ENCODE data around the gene KEAP1.
A peak's percentile ranks its signal among the peaks of the same experiment; 100 is the strongest.
"Not testable (repeated sequence)": the region's sequence is repeated elsewhere in the genome, so short reads cannot be mapped to it uniquely, and the experiment has no call there.

KEAP1 gene

DNA sequence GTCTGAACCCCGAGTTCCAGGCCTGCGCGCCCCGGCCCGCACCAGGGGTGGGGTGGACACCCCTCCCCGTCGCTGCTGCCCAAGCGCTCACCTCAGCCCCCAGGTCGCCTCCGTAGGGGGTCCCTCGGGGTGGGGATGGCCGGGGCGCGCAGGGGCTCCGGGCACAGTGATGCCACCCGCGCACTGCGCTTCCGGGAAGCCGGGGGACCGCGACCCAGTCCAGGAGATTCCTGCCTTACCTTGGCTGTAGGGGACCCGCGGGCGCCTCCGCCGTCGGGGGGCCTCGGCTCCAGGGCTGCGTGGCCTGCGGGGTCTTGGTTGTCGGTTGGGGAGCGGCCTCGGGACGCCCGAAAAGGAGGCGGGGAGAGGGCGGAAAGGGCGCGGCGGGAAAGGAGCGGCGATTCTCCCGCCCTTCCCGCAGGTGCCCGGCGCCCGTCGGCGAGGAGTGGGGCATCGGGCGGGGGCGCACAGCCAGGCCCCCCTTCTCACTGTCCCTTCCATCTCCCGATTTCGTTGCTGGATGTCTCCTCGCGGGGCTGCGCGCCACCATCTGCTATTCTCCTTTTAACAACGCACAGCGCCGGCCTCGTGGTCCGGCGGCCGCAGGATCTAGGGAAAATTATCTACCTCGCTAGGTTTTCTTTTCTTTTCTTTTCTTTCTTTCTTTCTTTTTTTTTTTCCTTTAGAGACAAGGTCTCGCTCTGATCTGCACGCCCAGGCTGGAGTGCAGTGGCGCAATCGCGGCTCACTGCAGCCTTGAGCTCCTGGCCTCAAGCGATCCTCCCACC lies at the start of gene KEAP1:
Gene KEAP1, minus strand, starts transcription at position 355 of the 788 bp plus-strand sequence. CDS start 3,323 bp downstream, outside the sequence.
- Histone ChIP-seq H3K4me3 (ENCODE audit: low read depth, low read length) (peak within 1 kb of the TSS; percentile 81), H3K27me3 (ENCODE audit: insufficient read depth, low read length) (no peaks in the 10 kb centered on the region), H3K79me2 (ENCODE audit: control insufficient read depth, insufficient read depth, low read length, unreplicated experiment) (peaks cover 37% of the 10 kb centered on the region), H3K36me3 (ENCODE audit: insufficient read depth, low read length) (no peaks in the 10 kb centered on the region), H3K4me1 (ENCODE audit: control insufficient read depth, insufficient read depth, low read length, unreplicated experiment) (peaks cover 2% of the 10 kb centered on the region), H3K27ac (ENCODE audit: low read depth, low read length) (peak within 1 kb of the TSS; percentile 81), H2AFZ (ENCODE audit: low read length, unreplicated experiment) (peak within 1 kb of the TSS; percentile 47)

- Histone ChIP-seq H3K4me1 (ENCODE audit: control insufficient read depth, insufficient read depth, low read length, unreplicated experiment) (no peaks in the 10 kb centered on the region), H3K79me2 (ENCODE audit: control insufficient read depth, insufficient read depth, low read length, unreplicated experiment) (no peaks in the 10 kb centered on the region), H3K4me3 (ENCODE audit: low read depth, low read length) (no peak overlapping the region), H3K27ac (ENCODE audit: low read depth, low read length) (no peak overlapping the region), H2AFZ (ENCODE audit: low read length, unreplicated experiment) (no peak overlapping the region), H3K27me3 (ENCODE audit: insufficient read depth, low read length) (no peaks in the 10 kb centered on the region), H3K36me3 (ENCODE audit: insufficient read depth, low read length) (peaks cover 9% of the 10 kb centered on the region)
Observed at GRCh38 chr19:10552510-10553053, 49.4 kb upstream of the KEAP1 start.

GRCh38 chr19:10551698-10552301 lies 48.6 kb upstream of the KEAP1 start:
- Histone ChIP-seq H3K27me3 (ENCODE audit: insufficient read depth, low read length) (no peaks in the 10 kb centered on the region), H3K36me3 (ENCODE audit: insufficient read depth, low read length) (peaks cover 9% of the 10 kb centered on the region), H3K27ac (ENCODE audit: low read depth, low read length) (no peak overlapping the region), H3K79me2 (ENCODE audit: control insufficient read depth, insufficient read depth, low read length, unreplicated experiment) (no peaks in the 10 kb centered on the region), H2AFZ (ENCODE audit: low read length, unreplicated experiment) (no peak overlapping the region), H3K4me3 (ENCODE audit: low read depth, low read length) (no peak overlapping the region), H3K4me1 (ENCODE audit: control insufficient read depth, insufficient read depth, low read length, unreplicated experiment) (no peaks in the 10 kb centered on the region)

DNA sequence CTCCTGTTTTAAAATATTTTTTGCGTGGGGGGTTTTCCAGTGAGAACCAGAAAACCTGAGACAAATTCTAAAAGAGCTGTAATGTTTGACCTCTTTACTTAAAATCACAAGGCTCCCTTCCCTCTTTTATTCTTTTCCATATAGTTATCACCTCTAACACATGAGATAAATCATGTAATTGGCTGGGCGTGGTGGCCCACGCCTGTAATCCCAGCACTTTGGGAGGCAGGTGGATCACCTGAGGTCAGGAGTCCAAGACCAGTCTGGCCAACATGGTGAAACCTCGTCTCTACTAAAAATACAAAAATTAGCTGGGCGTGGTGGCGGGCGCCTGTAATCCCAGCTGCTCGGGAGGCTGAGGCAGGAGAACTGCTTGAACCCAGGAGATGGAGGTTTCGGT lies 47.9 kb upstream of the KEAP1 start:
- not testable (repeated sequence) for H3K36me3 ChIP-seq (ENCODE audit: insufficient read depth, low read length); H3K4me3 ChIP-seq (ENCODE audit: low read depth, low read length); H3K27ac ChIP-seq (ENCODE audit: low read depth, low read length); H2AFZ ChIP-seq (ENCODE audit: low read length, unreplicated experiment); H3K4me1 ChIP-seq (ENCODE audit: control insufficient read depth, insufficient read depth, low read length, unreplicated experiment); H3K79me2 ChIP-seq (ENCODE audit: control insufficient read depth, insufficient read depth, low read length, unreplicated experiment); H3K27me3 ChIP-seq (ENCODE audit: insufficient read depth, low read length)

- Histone ChIP-seq H3K27me3 (ENCODE audit: insufficient read depth, low read length) (no peaks in the 10 kb centered on the region), H3K4me3 (ENCODE audit: low read depth, low read length) (no peak overlapping the region), H3K27ac (ENCODE audit: low read depth, low read length) (no peak overlapping the region), H3K79me2 (ENCODE audit: control insufficient read depth, insufficient read depth, low read length, unreplicated experiment) (no peaks in the 10 kb centered on the region), H3K4me1 (ENCODE audit: control insufficient read depth, insufficient read depth, low read length, unreplicated experiment) (no peaks in the 10 kb centered on the region), H3K36me3 (ENCODE audit: insufficient read depth, low read length) (peaks cover 9% of the 10 kb centered on the region), H2AFZ (ENCODE audit: low read length, unreplicated experiment) (no peak overlapping the region)
Observed at GRCh38 chr19:10550336-10550735, 47.2 kb upstream of the KEAP1 start.

GRCh38 chr19:10549733-10550132 lies 46.6 kb upstream of the KEAP1 start:
- no peaks in the 10 kb centered on the region for H3K27me3 ChIP-seq (ENCODE audit: insufficient read depth, low read length)
- H3K4me1 ChIP-seq (ENCODE audit: control insufficient read depth, insufficient read depth, low read length, unreplicated experiment), result no peaks in the 10 kb centered on the region
- no peak overlapping the region for H3K27ac ChIP-seq (ENCODE audit: low read depth, low read length)
- no peaks in the 10 kb centered on the region for H3K79me2 ChIP-seq (ENCODE audit: control insufficient read depth, insufficient read depth, low read length, unreplicated experiment)
- H3K36me3 ChIP-seq (ENCODE audit: insufficient read depth, low read length), result peaks cover 9% of the 10 kb centered on the region
- no peak overlapping the region for H2AFZ ChIP-seq (ENCODE audit: low read length, unreplicated experiment)
- H3K4me3 ChIP-seq (ENCODE audit: low read depth, low read length), result no peak overlapping the region

GRCh38 chr19:10548746-10549276 lies 45.7 kb upstream of the KEAP1 start:
- H3K27me3 ChIP-seq (ENCODE audit: insufficient read depth, low read length), result no peaks in the 10 kb centered on the region
- H3K4me1 ChIP-seq (ENCODE audit: control insufficient read depth, insufficient read depth, low read length, unreplicated experiment), result no peaks in the 10 kb centered on the region
- no peak overlapping the region for H3K27ac ChIP-seq (ENCODE audit: low read depth, low read length)
- H3K36me3 ChIP-seq (ENCODE audit: insufficient read depth, low read length), result peaks cover 9% of the 10 kb centered on the region
- no peak overlapping the region for H3K4me3 ChIP-seq (ENCODE audit: low read depth, low read length)
- H3K79me2 ChIP-seq (ENCODE audit: control insufficient read depth, insufficient read depth, low read length, unreplicated experiment), result peaks cover 7% of the 10 kb centered on the region
- H2AFZ ChIP-seq (ENCODE audit: low read length, unreplicated experiment), result no peak overlapping the region

GRCh38 chr19:10546817-10547216 lies 43.7 kb upstream of the KEAP1 start:
- Histone ChIP-seq H3K4me3 (ENCODE audit: low read depth, low read length) (no peak overlapping the region), H3K27me3 (ENCODE audit: insufficient read depth, low read length) (no peaks in the 10 kb centered on the region), H3K79me2 (ENCODE audit: control insufficient read depth, insufficient read depth, low read length, unreplicated experiment) (peaks cover 7% of the 10 kb centered on the region), H3K36me3 (ENCODE audit: insufficient read depth, low read length) (no peaks in the 10 kb centered on the region), H3K4me1 (ENCODE audit: control insufficient read depth, insufficient read depth, low read length, unreplicated experiment) (peaks cover 3% of the 10 kb centered on the region), H2AFZ (ENCODE audit: low read length, unreplicated experiment) (no peak overlapping the region), H3K27ac (ENCODE audit: low read depth, low read length) (no peak overlapping the region)

- no peak overlapping the region for H2AFZ ChIP-seq (ENCODE audit: low read length, unreplicated experiment)
- peak overlapping the region; percentile 90 for H3K4me3 ChIP-seq (ENCODE audit: low read depth, low read length)
- peaks cover 7% of the 10 kb centered on the region for H3K79me2 ChIP-seq (ENCODE audit: control insufficient read depth, insufficient read depth, low read length, unreplicated experiment)
- H3K27ac ChIP-seq (ENCODE audit: low read depth, low read length), result no peak overlapping the region
- no peaks in the 10 kb centered on the region for H3K36me3 ChIP-seq (ENCODE audit: insufficient read depth, low read length)
- peaks cover 3% of the 10 kb centered on the region for H3K4me1 ChIP-seq (ENCODE audit: control insufficient read depth, insufficient read depth, low read length, unreplicated experiment)
- no peaks in the 10 kb centered on the region for H3K27me3 ChIP-seq (ENCODE audit: insufficient read depth, low read length)
Observed at GRCh38 chr19:10544753-10545251, 41.6 kb upstream of the KEAP1 start.

- Histone ChIP-seq H3K36me3 (ENCODE audit: insufficient read depth, low read length) (no peaks in the 10 kb centered on the region), H3K27ac (ENCODE audit: low read depth, low read length) (no peak overlapping the region; the same call in 1 of the 2 replicates), H2AFZ (ENCODE audit: low read length, unreplicated experiment) (peak overlapping the region; percentile 85), H3K4me3 (ENCODE audit: low read depth, low read length) (peak overlapping the region; percentile 90), H3K79me2 (ENCODE audit: control insufficient read depth, insufficient read depth, low read length, unreplicated experiment) (peaks cover 7% of the 10 kb centered on the region), H3K4me1 (ENCODE audit: control insufficient read depth, insufficient read depth, low read length, unreplicated experiment) (peaks cover 3% of the 10 kb centered on the region), H3K27me3 (ENCODE audit: insufficient read depth, low read length) (no peaks in the 10 kb centered on the region)
Observed at GRCh38 chr19:10544242-10544752, 41.1 kb upstream of the KEAP1 start.
